ENCODE results near the gene LOXHD1.

DNA sequence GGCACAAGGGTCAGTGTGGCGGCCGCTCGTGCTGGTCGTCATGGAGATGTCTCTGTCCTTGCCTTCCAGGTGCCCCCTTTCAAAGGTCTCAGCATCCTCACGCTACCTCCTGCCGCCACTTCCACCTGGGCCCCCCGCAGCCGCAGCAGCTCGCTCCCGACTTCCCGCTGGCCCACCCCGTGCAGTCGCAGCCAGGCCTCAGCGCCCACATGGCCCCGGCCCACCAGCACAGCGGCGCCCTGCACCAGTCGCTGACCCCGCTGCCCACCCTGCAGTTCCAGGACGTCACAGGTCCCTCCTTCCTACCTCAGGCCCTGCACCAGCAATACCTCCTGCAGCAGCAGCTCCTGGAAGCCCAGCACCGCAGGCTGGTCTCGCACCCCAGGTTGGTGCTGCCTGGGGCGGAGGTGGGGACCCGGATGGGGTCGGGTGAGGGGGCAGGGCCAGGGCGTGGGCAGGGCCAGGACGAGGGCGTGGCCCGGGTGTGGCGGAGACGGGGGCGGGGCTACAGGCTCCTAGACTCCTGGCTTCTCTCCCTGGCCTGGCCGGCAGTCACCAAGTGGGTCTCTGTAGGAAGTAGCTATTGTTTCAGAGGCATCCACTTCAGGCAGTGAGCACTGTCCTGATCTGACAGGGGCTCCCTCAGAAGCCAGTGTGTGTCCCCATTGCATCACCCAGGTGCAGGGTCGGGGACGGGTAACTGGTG lies 223.7 kb downstream of the LOXHD1 start:
- TF ChIP-seq, protein P1, sequence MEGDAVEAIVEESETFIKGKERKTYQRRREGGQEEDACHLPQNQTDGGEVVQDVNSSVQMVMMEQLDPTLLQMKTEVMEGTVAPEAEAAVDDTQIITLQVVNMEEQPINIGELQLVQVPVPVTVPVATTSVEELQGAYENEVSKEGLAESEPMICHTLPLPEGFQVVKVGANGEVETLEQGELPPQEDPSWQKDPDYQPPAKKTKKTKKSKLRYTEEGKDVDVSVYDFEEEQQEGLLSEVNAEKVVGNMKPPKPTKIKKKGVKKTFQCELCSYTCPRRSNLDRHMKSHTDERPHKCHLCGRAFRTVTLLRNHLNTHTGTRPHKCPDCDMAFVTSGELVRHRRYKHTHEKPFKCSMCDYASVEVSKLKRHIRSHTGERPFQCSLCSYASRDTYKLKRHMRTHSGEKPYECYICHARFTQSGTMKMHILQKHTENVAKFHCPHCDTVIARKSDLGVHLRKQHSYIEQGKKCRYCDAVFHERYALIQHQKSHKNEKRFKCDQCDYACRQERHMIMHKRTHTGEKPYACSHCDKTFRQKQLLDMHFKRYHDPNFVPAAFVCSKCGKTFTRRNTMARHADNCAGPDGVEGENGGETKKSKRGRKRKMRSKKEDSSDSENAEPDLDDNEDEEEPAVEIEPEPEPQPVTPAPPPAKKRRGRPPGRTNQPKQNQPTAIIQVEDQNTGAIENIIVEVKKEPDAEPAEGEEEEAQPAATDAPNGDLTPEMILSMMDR (conservative IDR thresholded peaks at IDR 0.05; ENCODE audit: low read depth, low read length) = no peak
- no peak for TF ChIP-seq RCOR1 (IDR thresholded peaks at IDR 0.05; ENCODE audit: insufficient replicate concordance, low read length)
- TF ChIP-seq RAD21 (IDR thresholded peaks at IDR 0.05; ENCODE audit: low read length) = no peak
